Prostate gland (tissue), 2 donors: ENCODE measurements around the gene GABRG2. TPM values are rescaled to one million over a fixed set of nuclear protein-coding genes. Genes with fewer than 3 reads are reported as not detected.

Experiments
- DNase-seq: peaks from one replicate; pipeline ENCODE4 v3.0.0-alpha.2; 2019; ENCODE audit warnings: low spot score
- H3K27ac ChIP-seq, 2 donors: fragments of 200-600 bp; sonication (generic); 2 replicates each; pipeline ENCODE4 v1.5.1; 2017 to 2019
- H3K27me3 ChIP-seq: fragments of 200-600 bp; sonication (generic); replicated peaks from 2 replicates; pipeline ENCODE4 v1.5.1; 2019; ENCODE audit not compliant: insufficient read depth
- H3K36me3 ChIP-seq, 2 donors: fragments of 200-600 bp; sonication (generic); 1 replicate in 1 of 2; 2 replicates in 1 of 2; pipeline versions ENCODE4 v1.5.1 to v1.8.1; 2017 to 2019
- H3K4me1 ChIP-seq: fragments of 200-600 bp; sonication (generic); replicated peaks from 2 replicates; pipeline ENCODE4 v1.5.1; 2019
- H3K4me3 ChIP-seq, 2 donors: fragments of 200-600 bp; sonication (generic); 2 replicates each; pipeline ENCODE4 v1.5.1; 2017 to 2019
- H3K9me3 ChIP-seq: fragments of 200-600 bp; sonication (generic); 2 replicates; pipeline ENCODE4 v1.5.1; 2017
- CTCF ChIP-seq, 4 experiments: fragments of 200-600 bp in 2 of 4; fragments of 450-650 bp in 2 of 4; sonication (generic) in 2 of 4; IDR thresholded peaks; 1 replicate in 3 of 4; 2 replicates in 1 of 4; pipeline ENCODE4 v1.5.1; 2016 to 2019; ENCODE audit warnings: antibody characterized with exemption in 4 of 4, mild to moderate bottlenecking in 2 of 4, moderate library complexity in 2 of 4
- POLR2A ChIP-seq: fragments of 450-650 bp; IDR thresholded peaks from one replicate; pipeline ENCODE4 v1.6.1; 2016; ENCODE audit warnings: antibody characterized with exemption, mild to moderate bottlenecking
- POLR2AphosphoS5 ChIP-seq: sonication (generic); formaldehyde crosslinking; IDR thresholded peaks from one replicate; pipeline ENCODE4 v1.6.1; 2017; ENCODE audit warnings: antibody characterized with exemption
- WGBS: methylation state at CpG from one replicate; pipeline ENCODE4 v1.1.5; 2018; 5-methylcytosine and 5-hydroxymethylcytosine counted together
- intact Hi-C: fragments of 100-400 bp; cut with DNase I; formaldehyde crosslinking; loops from one replicate; pipeline ENCODE4 v1.14.2; 2022
- total RNA-seq, 2 donors: library from RNA; depleted of rRNA; stranded (reverse); fragments of >200 nt; gene quantifications; one replicate each; pipeline ENCODE4 v1.1.0, GENCODE V29; 2016

The GABRG2 gene
- under 1 TPM in 1 of 2 donors, not detected in 1; 0.68 TPM for total RNA-seq

GRCh38 chr5:162067655-162068411, at the start of gene GABRG2:
TSS of gene GABRG2 (plus strand) at chr5:162067773. CDS start at chr5:162068000, 227 bp downstream.
- Histone ChIP-seq H3K36me3 (no peaks in the 10 kb centered on the region), H3K27me3 (no peaks in the 10 kb centered on the region), H3K4me1 (no peaks in the 10 kb centered on the region), H3K4me3 (no peak within 1 kb of the TSS), H3K9me3 (no peaks in the 10 kb centered on the region), H3K27ac (no peak within 1 kb of the TSS)
- intact Hi-C loops, result no loop called here
- TF ChIP-seq POLR2A (no peak), CTCF (IDR thresholded peaks at IDR 0.05) (no peak), POLR2AphosphoS5 (no peak)
- no peak for DNase-seq
- WGBS, result 7% methylated on average over 21 of the region's 21 CpGs

GRCh38 chr5:162025312-162025711, 42.3 kb upstream of the GABRG2 start:
- 90% methylated on average over 2 of the region's 2 CpGs for WGBS
- TF ChIP-seq POLR2A, result no peak
- no peak for TF ChIP-seq POLR2AphosphoS5
- no peak for TF ChIP-seq CTCF (IDR thresholded peaks at IDR 0.05)
- no peaks in the 10 kb centered on the region for H3K36me3 ChIP-seq
- H3K9me3 ChIP-seq, result no peaks in the 10 kb centered on the region
- intact Hi-C loops, result no loop called here
- H3K27me3 ChIP-seq, result no peaks in the 10 kb centered on the region
- no peak overlapping the region for H3K4me3 ChIP-seq
- no peak overlapping the region for H3K27ac ChIP-seq
- DNase-seq, result no peak
- no peaks in the 10 kb centered on the region for H3K4me1 ChIP-seq

GRCh38 chr5:162026803-162027202, 40.8 kb upstream of the GABRG2 start:
- Histone ChIP-seq H3K4me3 (no peak overlapping the region), H3K9me3 (no peaks in the 10 kb centered on the region), H3K4me1 (no peaks in the 10 kb centered on the region), H3K27ac (no peak overlapping the region), H3K27me3 (no peaks in the 10 kb centered on the region), H3K36me3 (no peaks in the 10 kb centered on the region)
- no peak for DNase-seq
- TF ChIP-seq CTCF (IDR thresholded peaks at IDR 0.05), result no peak
- WGBS, result 34% methylated on average over 4 of the region's 4 CpGs
- intact Hi-C loops, result no loop called here

- Histone ChIP-seq H3K9me3 (no peaks in the 10 kb centered on the region), H3K4me3 (no peak overlapping the region), H3K4me1 (no peaks in the 10 kb centered on the region), H3K27ac (no peak overlapping the region), H3K36me3 (no peaks in the 10 kb centered on the region), H3K27me3 (no peaks in the 10 kb centered on the region)
- intact Hi-C loops, result no loop called here
- WGBS, result 90% methylated on average over 1 of the region's 1 CpG
- no peak for TF ChIP-seq POLR2AphosphoS5
- TF ChIP-seq CTCF (IDR thresholded peaks at IDR 0.05), result no peak
- no peak for TF ChIP-seq POLR2A
- no peak for DNase-seq
Measured at GRCh38 chr5:162037431-162037830, 30.1 kb upstream of the GABRG2 start.

GRCh38 chr5:162047279-162047678, 20.3 kb upstream of the GABRG2 start:
- 69% methylated on average over 1 of the region's 1 CpG for WGBS
- intact Hi-C loops, result no loop called here
- H3K4me3 ChIP-seq, result no peak overlapping the region

More at GRCh38 chr5:162047279-162047678, 20.3 kb upstream of the GABRG2 start:
- no peaks in the 10 kb centered on the region for H3K27me3 ChIP-seq
- TF ChIP-seq POLR2AphosphoS5 (no peak), POLR2A (no peak)
- no peak overlapping the region for H3K27ac ChIP-seq
- DNase-seq, result no peak
- no peaks in the 10 kb centered on the region for H3K36me3 ChIP-seq
- H3K9me3 ChIP-seq, result no peaks in the 10 kb centered on the region
- no peaks in the 10 kb centered on the region for H3K4me1 ChIP-seq
